Measurements from ENCODE around the gene MPST.

- TF ChIP-seq POLR2A (IDR thresholded peaks at IDR 0.05; ENCODE audit: low read depth, low read length) (no peak), POLR2AphosphoS5 (IDR thresholded peaks at IDR 0.05; ENCODE audit: low read depth, low read length) (no peak), POU2F2 (IDR thresholded peaks at IDR 0.05; ENCODE audit: low read depth, low read length) (no peak)
Measured at GRCh38 chr22:37039466-37039865, 19.9 kb downstream of the MPST start.

All from GM12891 (cell line).